Nephron progenitor cell (in vitro differentiated cells): Measurements from ENCODE around the gene UVRAG.

Experiments used
- DNase-seq: peaks from one replicate; pipeline ENCODE4 v3.0.0; 2021
- H3K27ac Mint-ChIP-seq: 2 replicates; pipeline ENCODE4 v1.8.0; 2021; ENCODE audit warnings: mild to moderate bottlenecking, moderate library complexity, mixed read lengths
- H3K27me3 Mint-ChIP-seq: 2 replicates; pipeline ENCODE4 v1.8.0; 2021; ENCODE audit warnings: mild to moderate bottlenecking, low read depth, mixed read lengths; ENCODE audit not compliant: poor library complexity
- H3K36me3 Mint-ChIP-seq: 2 replicates; pipeline ENCODE4 v1.8.0; 2021; ENCODE audit warnings: low read depth, mixed read lengths
- H3K4me1 Mint-ChIP-seq: 2 replicates; pipeline ENCODE4 v1.8.0; 2021; ENCODE audit warnings: mixed read lengths
- H3K4me3 Mint-ChIP-seq: 2 replicates; pipeline ENCODE4 v1.8.0; 2021; ENCODE audit warnings: mild to moderate bottlenecking, moderate library complexity, mixed read lengths
- H3K9me3 Mint-ChIP-seq: 2 replicates; pipeline ENCODE4 v1.8.0; 2021; ENCODE audit warnings: mild to moderate bottlenecking, moderate library complexity, mixed read lengths
- CTCF ChIP-seq: fragments of 200-600 bp; sonication (generic); IDR thresholded peaks from 2 replicates; pipeline ENCODE4 v1.5.0; 2021; ENCODE audit warnings: antibody characterized with exemption

The UVRAG gene

GRCh38 chr11:76148941-76149613 is 334.1 kb downstream of the UVRAG start:
- Mint-ChIP-seq H3K36me3 (no peaks in the 10 kb centered on the region), H3K9me3 (no peaks in the 10 kb centered on the region), H3K27ac (no peak overlapping the region), H3K4me3 (no peak overlapping the region), H3K4me1 (peaks cover 27% of the 10 kb centered on the region), H3K27me3 (peaks cover 9% of the 10 kb centered on the region)
- no peak for DNase-seq
- no peak for TF ChIP-seq CTCF

- H3K9me3 Mint-ChIP-seq, result no peaks in the 10 kb centered on the region
- no peak for DNase-seq
- H3K4me3 Mint-ChIP-seq, result no peak overlapping the region
- H3K36me3 Mint-ChIP-seq, result no peaks in the 10 kb centered on the region
- TF ChIP-seq CTCF, result no peak
- H3K27ac Mint-ChIP-seq, result no peak overlapping the region
- H3K27me3 Mint-ChIP-seq, result peaks cover 11% of the 10 kb centered on the region
- peaks cover 27% of the 10 kb centered on the region for H3K4me1 Mint-ChIP-seq
Observed at GRCh38 chr11:76149713-76150112, 334.7 kb downstream of the UVRAG start.

- DNase-seq, result no peak
- TF ChIP-seq CTCF, result no peak
- Mint-ChIP-seq H3K36me3 (no peaks in the 10 kb centered on the region), H3K9me3 (no peaks in the 10 kb centered on the region), H3K4me3 (no peak overlapping the region), H3K27ac (no peak overlapping the region), H3K27me3 (peaks cover 13% of the 10 kb centered on the region), H3K4me1 (peaks cover 28% of the 10 kb centered on the region)
Observed at GRCh38 chr11:76150141-76150540, 335.1 kb downstream of the UVRAG start.

GRCh38 chr11:76151556-76152085 is 336.6 kb downstream of the UVRAG start:
- no peaks in the 10 kb centered on the region for H3K36me3 Mint-ChIP-seq
- peaks cover 19% of the 10 kb centered on the region for H3K27me3 Mint-ChIP-seq
- H3K27ac Mint-ChIP-seq, result no peak overlapping the region
- no peak for DNase-seq
- peaks cover 40% of the 10 kb centered on the region for H3K4me1 Mint-ChIP-seq
- H3K4me3 Mint-ChIP-seq, result no peak overlapping the region
- H3K9me3 Mint-ChIP-seq, result no peaks in the 10 kb centered on the region
- no peak for TF ChIP-seq CTCF

- Mint-ChIP-seq H3K9me3 (no peaks in the 10 kb centered on the region), H3K27ac (no peak overlapping the region), H3K4me1 (peaks cover 37% of the 10 kb centered on the region), H3K36me3 (no peaks in the 10 kb centered on the region), H3K4me3 (peak overlapping the region; percentile 61), H3K27me3 (peaks cover 19% of the 10 kb centered on the region)
- TF ChIP-seq CTCF, result peak; percentile 89
- peak; percentile 84 for DNase-seq
Observed at GRCh38 chr11:76152086-76152681, 337.2 kb downstream of the UVRAG start.
